AG09319 (cell line): Measurements from ENCODE around the gene BHLHE40.

Experiments used
- DNase-seq: peaks from one replicate; pipeline ENCODE4 v3.0.0-alpha.2; 2010; ENCODE audit warnings: low read depth; ENCODE audit errors: extremely low read depth
- TF ChIP-seq, protein P1 (sequence below): IDR thresholded peaks from 2 replicates; pipeline ENCODE4 v1.5.1; 2011; ENCODE audit warnings: low read depth, mild to moderate bottlenecking, inconsistent platforms, low read length, moderate library complexity

Gene BHLHE40

DNA sequence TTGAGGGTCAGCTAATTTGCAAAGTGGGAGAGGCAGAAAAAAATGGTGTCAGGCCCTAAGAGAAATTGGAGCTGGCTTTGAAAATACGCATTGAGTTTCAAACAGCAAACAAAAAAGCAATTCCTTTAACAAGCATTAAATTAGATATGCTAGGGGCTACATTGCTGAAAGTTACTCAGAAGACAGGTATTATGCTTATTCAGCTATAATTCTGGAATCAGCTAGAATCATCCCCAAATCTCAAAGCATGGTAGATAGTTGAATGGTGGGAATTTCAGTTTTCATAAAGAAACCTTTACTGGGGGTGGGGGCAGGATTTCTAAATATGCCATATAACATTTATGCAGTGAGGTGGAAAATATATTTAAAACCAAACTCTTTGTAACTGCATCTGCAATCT, 50.5 kb downstream of the BHLHE40 start:
- no peak for DNase-seq
- TF ChIP-seq, protein P1, sequence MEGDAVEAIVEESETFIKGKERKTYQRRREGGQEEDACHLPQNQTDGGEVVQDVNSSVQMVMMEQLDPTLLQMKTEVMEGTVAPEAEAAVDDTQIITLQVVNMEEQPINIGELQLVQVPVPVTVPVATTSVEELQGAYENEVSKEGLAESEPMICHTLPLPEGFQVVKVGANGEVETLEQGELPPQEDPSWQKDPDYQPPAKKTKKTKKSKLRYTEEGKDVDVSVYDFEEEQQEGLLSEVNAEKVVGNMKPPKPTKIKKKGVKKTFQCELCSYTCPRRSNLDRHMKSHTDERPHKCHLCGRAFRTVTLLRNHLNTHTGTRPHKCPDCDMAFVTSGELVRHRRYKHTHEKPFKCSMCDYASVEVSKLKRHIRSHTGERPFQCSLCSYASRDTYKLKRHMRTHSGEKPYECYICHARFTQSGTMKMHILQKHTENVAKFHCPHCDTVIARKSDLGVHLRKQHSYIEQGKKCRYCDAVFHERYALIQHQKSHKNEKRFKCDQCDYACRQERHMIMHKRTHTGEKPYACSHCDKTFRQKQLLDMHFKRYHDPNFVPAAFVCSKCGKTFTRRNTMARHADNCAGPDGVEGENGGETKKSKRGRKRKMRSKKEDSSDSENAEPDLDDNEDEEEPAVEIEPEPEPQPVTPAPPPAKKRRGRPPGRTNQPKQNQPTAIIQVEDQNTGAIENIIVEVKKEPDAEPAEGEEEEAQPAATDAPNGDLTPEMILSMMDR: no peak

DNA sequence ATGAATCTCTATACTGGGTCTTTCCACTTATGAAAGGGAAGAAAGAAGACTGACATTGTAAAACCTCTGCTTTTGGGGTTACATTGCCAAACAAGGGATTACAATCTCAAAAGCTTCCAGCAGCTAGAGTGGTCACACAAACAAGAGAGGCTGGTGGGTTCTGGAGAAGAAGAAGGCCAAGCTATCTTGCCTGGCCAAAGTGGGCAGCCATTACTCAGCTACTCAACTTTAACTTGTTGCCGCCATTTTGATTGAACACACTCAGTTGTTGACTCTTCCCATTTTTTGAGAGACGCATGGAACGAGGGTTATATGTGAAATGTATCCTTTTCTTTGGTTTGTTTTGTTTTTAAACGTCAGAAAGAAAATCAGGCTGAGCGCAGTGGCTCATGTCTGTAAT, 50.9 kb downstream of the BHLHE40 start:
- TF ChIP-seq, protein P1: no peak
- no peak for DNase-seq

DNA sequence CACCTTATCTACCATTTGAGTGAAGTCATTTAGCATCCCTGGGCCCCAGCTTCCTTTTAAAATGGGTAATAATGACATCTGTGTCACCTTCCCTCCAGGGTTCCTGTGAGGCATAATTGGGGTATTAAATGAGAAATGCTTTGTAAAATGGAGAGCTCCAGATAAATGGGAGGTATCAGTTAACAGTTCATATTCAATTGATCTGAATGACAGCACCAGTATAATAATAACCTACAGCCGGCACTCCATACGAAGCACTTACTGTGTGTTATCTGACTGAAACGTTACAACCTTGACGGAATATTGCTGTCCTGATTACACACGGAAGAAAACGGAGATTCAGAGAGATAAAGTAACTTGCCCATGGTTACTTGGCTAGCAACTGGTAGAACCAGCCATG, 53.6 kb downstream of the BHLHE40 start:
- no peak for DNase-seq
- TF ChIP-seq, protein P1: no peak
